ENCODE results near the gene ZNF512. TPM values are rescaled to one million over a fixed set of nuclear protein-coding genes. Genes with fewer than 3 reads are reported as not detected.

ZNF512 gene
- total RNA-seq, 1 donor from 2014 or later, result 16.1 TPM

GRCh38 chr2:27596627-27597026 is 13.8 kb downstream of the ZNF512 start:
- no peak for DNase-seq
- intact Hi-C loops (cut with micrococcal nuclease), result no loop called here
- H3K27me3 ChIP-seq (ENCODE audit: low read depth), result no peaks in the 10 kb centered on the region

GRCh38 chr2:27606611-27607010 is 23.8 kb downstream of the ZNF512 start:
- intact Hi-C loops (cut with micrococcal nuclease), result no loop called here
- Histone ChIP-seq H3K36me3 (peaks cover 85% of the 10 kb centered on the region), H3K27me3 (ENCODE audit: low read depth) (no peaks in the 10 kb centered on the region), H3K9me3 (replicated peaks) (no peaks in the 10 kb centered on the region), H3K27ac (replicated peaks) (no peak overlapping the region), H3K4me3 (no peak overlapping the region), H3K4me1 (no peaks in the 10 kb centered on the region)
- TF ChIP-seq CTCF (IDR thresholded peaks at IDR 0.05; ENCODE audit: borderline replicate concordance), result no peak
- no peak for DNase-seq

More at GRCh38 chr2:27596627-27597026, 13.8 kb downstream of the ZNF512 start:
- peaks cover 18% of the 10 kb centered on the region for H3K4me1 ChIP-seq
- H3K9me3 ChIP-seq (replicated peaks), result peaks cover 28% of the 10 kb centered on the region
- no peak for TF ChIP-seq CTCF (IDR thresholded peaks at IDR 0.05; ENCODE audit: borderline replicate concordance)
- H3K36me3 ChIP-seq, result peaks cover 32% of the 10 kb centered on the region
- H3K4me3 ChIP-seq, result no peak overlapping the region
- H3K27ac ChIP-seq (replicated peaks), result no peak overlapping the region

GRCh38 chr2:27613985-27614384 is 31.1 kb downstream of the ZNF512 start:
- no peak overlapping the region for H3K4me3 ChIP-seq
- DNase-seq, result no peak
- peaks cover 74% of the 10 kb centered on the region for H3K36me3 ChIP-seq
- intact Hi-C loops (cut with micrococcal nuclease), result no loop called here
- H3K9me3 ChIP-seq (replicated peaks), result no peaks in the 10 kb centered on the region
- H3K27ac ChIP-seq (replicated peaks), result no peak overlapping the region
- no peaks in the 10 kb centered on the region for H3K4me1 ChIP-seq
- no peaks in the 10 kb centered on the region for H3K27me3 ChIP-seq (ENCODE audit: low read depth)
- no peak for TF ChIP-seq CTCF (IDR thresholded peaks at IDR 0.05; ENCODE audit: borderline replicate concordance)

GRCh38 chr2:27615316-27615715 is 32.5 kb downstream of the ZNF512 start:
- Histone ChIP-seq H3K27me3 (ENCODE audit: low read depth) (no peaks in the 10 kb centered on the region), H3K4me1 (no peaks in the 10 kb centered on the region), H3K27ac (replicated peaks) (no peak overlapping the region), H3K9me3 (replicated peaks) (no peaks in the 10 kb centered on the region), H3K4me3 (no peak overlapping the region), H3K36me3 (peaks cover 77% of the 10 kb centered on the region)
- intact Hi-C loops (cut with micrococcal nuclease), result no loop called here
- TF ChIP-seq CTCF (IDR thresholded peaks at IDR 0.05; ENCODE audit: borderline replicate concordance), result no peak
- DNase-seq, result no peak

- H3K9me3 ChIP-seq (replicated peaks), result no peaks in the 10 kb centered on the region
- H3K27me3 ChIP-seq (ENCODE audit: low read depth), result no peaks in the 10 kb centered on the region
- no peak overlapping the region for H3K27ac ChIP-seq (replicated peaks)
- TF ChIP-seq CTCF (IDR thresholded peaks at IDR 0.05; ENCODE audit: borderline replicate concordance), result no peak
- intact Hi-C loops (cut with micrococcal nuclease), result no loop called here
- H3K36me3 ChIP-seq, result peaks cover 80% of the 10 kb centered on the region
- H3K4me3 ChIP-seq, result no peak overlapping the region
- DNase-seq, result no peak
- H3K4me1 ChIP-seq, result peaks cover 5% of the 10 kb centered on the region
Observed at GRCh38 chr2:27621524-27621923, 38.7 kb downstream of the ZNF512 start.
